Measurements from ENCODE around the gene SLC30A7.

The SLC30A7 gene

DNA sequence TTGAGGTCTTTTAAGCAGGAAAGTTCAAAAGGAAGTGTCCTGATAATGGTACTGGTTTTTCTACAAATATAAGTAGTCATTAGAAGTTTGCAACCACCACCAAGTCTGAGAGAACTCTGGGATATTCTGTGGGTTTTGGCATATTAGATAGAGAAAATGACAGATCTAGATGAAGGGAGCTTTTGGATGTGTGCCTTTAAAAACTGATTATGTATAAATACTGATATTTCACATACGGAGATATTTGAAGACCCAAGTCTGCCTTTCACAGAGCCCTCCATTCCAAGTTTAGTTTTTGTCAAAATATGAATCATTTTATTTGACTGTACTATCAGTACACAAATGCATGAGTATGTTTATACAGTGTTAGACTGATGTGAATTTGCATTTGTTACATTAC is 81.0 kb downstream of the SLC30A7 start:
- no peak overlapping the region for H2BK120ac ChIP-seq (ENCODE audit: low read depth, low read length)
- no peak overlapping the region for H2BK5ac ChIP-seq (ENCODE audit: low read length)
- H3K4me2 ChIP-seq (ENCODE audit: insufficient read depth, low read length, poor library complexity, severe bottlenecking) = no peak overlapping the region
- H3K4me1 ChIP-seq (ENCODE audit: control insufficient read depth in 2 of 2, insufficient read depth in 1 of 2, low read depth in 1 of 2, low read length in 2 of 2) = no peaks in the 10 kb centered on the region
- H3K4me3 ChIP-seq (ENCODE audit: low read length in 2 of 2) = no peak overlapping the region
- WGBS, 2 donors (ENCODE audit: extremely low coverage in 2 of 2, insufficient read length in 2 of 2, insufficient replicate concordance in 1 of 2) = no CpG with 5 or more reads among the region's 1 CpG
- H3K36me3 ChIP-seq (replicated peaks in 1 of 2; ENCODE audit: control insufficient read depth in 2 of 2, insufficient read depth in 2 of 2, low read length in 2 of 2) = peaks cover 2 to 75% of the 10 kb centered on the region in 2 donors
- no peaks in the 10 kb centered on the region for H3K27me3 ChIP-seq (ENCODE audit: control insufficient read depth in 3 of 3, insufficient read depth in 3 of 3, low read depth in 1 of 3, low read length in 3 of 3)
- no peak overlapping the region for H3K14ac ChIP-seq (ENCODE audit: low read length)
- no peak overlapping the region for H2AK5ac ChIP-seq (ENCODE audit: low read depth, low read length)
- no peak overlapping the region for H2BK12ac ChIP-seq (ENCODE audit: low read length)
- no peak overlapping the region for H3K9ac ChIP-seq (ENCODE audit: low read depth, low read length, poor library complexity)
- no peaks in the 10 kb centered on the region for H3K79me1 ChIP-seq (ENCODE audit: low read depth, low read length)
- no peak overlapping the region for H3K4ac ChIP-seq (ENCODE audit: low read length)
- H2BK15ac ChIP-seq (ENCODE audit: low read length) = no peak overlapping the region
- DNase-seq (ENCODE audit: low spot score) = no peak
- no peak overlapping the region for H3K27ac ChIP-seq (replicated peaks; ENCODE audit: low read length)
- no peak overlapping the region for H3K23ac ChIP-seq (ENCODE audit: low read depth, low read length, poor library complexity)
- no peak overlapping the region for H4K91ac ChIP-seq (ENCODE audit: low read depth, low read length, poor library complexity)
- no peak overlapping the region for H2AFZ ChIP-seq (ENCODE audit: low read length)
- H4K8ac ChIP-seq (ENCODE audit: low read depth, low read length) = no peak overlapping the region
- no peaks in the 10 kb centered on the region for H3K9me3 ChIP-seq (replicated peaks in 1 of 2; ENCODE audit: control insufficient read depth in 2 of 2, insufficient read depth in 1 of 2, low read depth in 1 of 2, low read length in 2 of 2)
- H3K18ac ChIP-seq (ENCODE audit: low read length) = no peak overlapping the region

DNA sequence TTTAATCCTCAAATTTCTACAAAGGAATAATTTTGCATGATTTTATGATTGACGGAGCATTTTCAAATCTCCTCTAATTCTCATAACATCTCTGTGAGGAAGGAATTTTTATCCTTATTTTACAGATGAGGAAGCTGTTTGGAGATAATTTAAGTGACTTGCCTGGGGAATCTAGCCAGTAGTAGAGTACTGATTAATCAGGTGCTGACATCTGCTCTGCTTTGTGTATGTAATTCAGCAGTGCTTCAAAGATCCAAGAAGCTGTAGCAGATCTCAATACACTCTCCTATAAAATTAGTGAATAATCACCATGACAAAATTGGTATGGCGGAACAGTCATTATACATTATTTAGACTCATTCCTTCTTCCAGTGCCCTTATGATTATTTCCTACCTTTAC is 83.7 kb downstream of the SLC30A7 start:
- Histone ChIP-seq H2BK120ac (ENCODE audit: low read depth, low read length) (no peak overlapping the region), H3K27ac (replicated peaks; ENCODE audit: low read length) (no peak overlapping the region), H4K91ac (ENCODE audit: low read depth, low read length, poor library complexity) (no peak overlapping the region), H2AFZ (ENCODE audit: low read length) (no peak overlapping the region), H3K9me3 (replicated peaks in 1 of 2; ENCODE audit: control insufficient read depth in 2 of 2, insufficient read depth in 1 of 2, low read depth in 1 of 2, low read length in 2 of 2) (no peaks in the 10 kb centered on the region), H3K36me3 (replicated peaks in 1 of 2; ENCODE audit: control insufficient read depth in 2 of 2, insufficient read depth in 2 of 2, low read length in 2 of 2) (peaks cover 2 to 72% of the 10 kb centered on the region in 2 donors), H3K18ac (ENCODE audit: low read length) (no peak overlapping the region), H3K4me2 (ENCODE audit: insufficient read depth, low read length, poor library complexity, severe bottlenecking) (no peak overlapping the region), H3K4me1 (ENCODE audit: control insufficient read depth in 2 of 2, insufficient read depth in 1 of 2, low read depth in 1 of 2, low read length in 2 of 2) (no peaks in the 10 kb centered on the region), H3K4ac (ENCODE audit: low read length) (no peak overlapping the region), H2BK12ac (ENCODE audit: low read length) (no peak overlapping the region), H3K27me3 (ENCODE audit: control insufficient read depth in 3 of 3, insufficient read depth in 3 of 3, low read depth in 1 of 3, low read length in 3 of 3) (no peaks in the 10 kb centered on the region), H3K4me3 (ENCODE audit: low read length in 2 of 2) (no peak overlapping the region), H2BK15ac (ENCODE audit: low read length) (no peak overlapping the region), H3K9ac (ENCODE audit: low read depth, low read length, poor library complexity) (no peak overlapping the region), H2AK5ac (ENCODE audit: low read depth, low read length) (no peak overlapping the region), H4K8ac (ENCODE audit: low read depth, low read length) (no peak overlapping the region), H3K14ac (ENCODE audit: low read length) (no peak overlapping the region), H3K79me1 (ENCODE audit: low read depth, low read length) (no peaks in the 10 kb centered on the region), H2BK5ac (ENCODE audit: low read length) (no peak overlapping the region), H3K23ac (ENCODE audit: low read depth, low read length, poor library complexity) (no peak overlapping the region)
- DNase-seq (ENCODE audit: low spot score) = no peak
- no CpG with 5 or more reads among the region's 2 CpGs for WGBS, 2 donors (ENCODE audit: extremely low coverage in 2 of 2, insufficient read length in 2 of 2, insufficient replicate concordance in 1 of 2)

DNA sequence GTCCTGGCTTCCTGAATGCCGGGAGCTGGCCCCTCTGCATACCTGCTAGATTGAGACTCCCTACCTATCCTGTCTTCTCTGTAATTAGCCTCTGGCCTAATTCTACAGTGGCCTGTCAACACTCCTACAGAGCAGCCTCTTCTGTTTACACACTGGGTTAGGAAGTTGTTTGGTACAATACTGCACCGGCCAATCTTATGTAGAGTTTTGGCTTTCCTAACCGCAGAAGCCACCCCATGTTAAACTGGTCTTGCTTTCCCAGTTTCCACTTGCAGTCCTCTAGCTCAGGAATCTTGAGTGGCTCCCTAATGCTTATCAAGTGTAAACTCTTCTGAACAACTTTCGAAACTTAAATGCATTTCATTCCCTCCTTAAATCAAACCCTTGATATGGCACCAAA is 86.9 kb downstream of the SLC30A7 start:
- Histone ChIP-seq H3K79me1 (ENCODE audit: low read depth, low read length) (no peaks in the 10 kb centered on the region), H3K4ac (ENCODE audit: low read length) (no peak overlapping the region), H3K14ac (ENCODE audit: low read length) (no peak overlapping the region), H3K9ac (ENCODE audit: low read depth, low read length, poor library complexity) (no peak overlapping the region), H2BK5ac (ENCODE audit: low read length) (no peak overlapping the region), H3K4me2 (ENCODE audit: insufficient read depth, low read length, poor library complexity, severe bottlenecking) (no peak overlapping the region), H4K91ac (ENCODE audit: low read depth, low read length, poor library complexity) (no peak overlapping the region), H2AK5ac (ENCODE audit: low read depth, low read length) (no peak overlapping the region), H3K4me3 (ENCODE audit: low read length in 2 of 2) (no peak overlapping the region), H3K27ac (replicated peaks; ENCODE audit: low read length) (no peak overlapping the region), H3K23ac (ENCODE audit: low read depth, low read length, poor library complexity) (no peak overlapping the region), H2BK12ac (ENCODE audit: low read length) (no peak overlapping the region), H3K9me3 (replicated peaks in 1 of 2; ENCODE audit: control insufficient read depth in 2 of 2, insufficient read depth in 1 of 2, low read depth in 1 of 2, low read length in 2 of 2) (no peaks in the 10 kb centered on the region), H3K27me3 (ENCODE audit: control insufficient read depth in 3 of 3, insufficient read depth in 3 of 3, low read depth in 1 of 3, low read length in 3 of 3) (no peaks in the 10 kb centered on the region), H3K18ac (ENCODE audit: low read length) (no peak overlapping the region), H2BK15ac (ENCODE audit: low read length) (no peak overlapping the region), H2BK120ac (ENCODE audit: low read depth, low read length) (no peak overlapping the region), H3K4me1 (ENCODE audit: control insufficient read depth in 2 of 2, insufficient read depth in 1 of 2, low read depth in 1 of 2, low read length in 2 of 2) (no peaks in the 10 kb centered on the region), H4K8ac (ENCODE audit: low read depth, low read length) (no peak overlapping the region), H2AFZ (ENCODE audit: low read length) (no peak overlapping the region), H3K36me3 (replicated peaks in 1 of 2; ENCODE audit: control insufficient read depth in 2 of 2, insufficient read depth in 2 of 2, low read length in 2 of 2) (peaks cover 0 to 50% of the 10 kb centered on the region in 2 donors)
- DNase-seq (ENCODE audit: low spot score) = no peak
- WGBS, 2 donors (ENCODE audit: extremely low coverage in 2 of 2, insufficient read length in 2 of 2, insufficient replicate concordance in 1 of 2) = no CpG with 5 or more reads among the region's 4 CpGs

DNA sequence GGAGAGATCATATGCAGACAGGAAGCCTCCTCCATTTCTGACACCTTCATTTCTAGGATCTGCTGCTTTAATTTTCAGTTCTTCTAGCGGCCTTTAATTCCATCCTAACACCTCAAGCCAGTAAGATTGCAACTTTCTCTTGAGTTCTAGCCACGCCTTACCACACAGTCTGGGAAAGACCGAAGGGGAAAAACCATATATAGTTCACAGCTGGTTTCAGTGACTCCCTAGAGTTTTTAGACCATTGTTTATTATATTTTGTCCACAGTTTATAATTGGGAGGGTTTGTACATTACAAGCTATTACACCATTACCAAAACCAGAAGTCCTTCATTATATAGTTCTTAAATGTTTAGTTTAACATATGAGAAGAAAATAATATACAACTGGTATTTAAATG is 92.2 kb downstream of the SLC30A7 start:
- Histone ChIP-seq H3K4me1 (ENCODE audit: control insufficient read depth in 2 of 2, insufficient read depth in 1 of 2, low read depth in 1 of 2, low read length in 2 of 2) (no peaks in the 10 kb centered on the region), H4K8ac (ENCODE audit: low read depth, low read length) (no peak overlapping the region), H3K18ac (ENCODE audit: low read length) (no peak overlapping the region), H3K9me3 (replicated peaks in 1 of 2; ENCODE audit: control insufficient read depth in 2 of 2, insufficient read depth in 1 of 2, low read depth in 1 of 2, low read length in 2 of 2) (no peaks in the 10 kb centered on the region), H3K79me1 (ENCODE audit: low read depth, low read length) (no peaks in the 10 kb centered on the region), H3K4me3 (ENCODE audit: low read length in 2 of 2) (no peak overlapping the region), H3K9ac (ENCODE audit: low read depth, low read length, poor library complexity) (no peak overlapping the region), H3K23ac (ENCODE audit: low read depth, low read length, poor library complexity) (no peak overlapping the region), H3K14ac (ENCODE audit: low read length) (no peak overlapping the region), H2BK120ac (ENCODE audit: low read depth, low read length) (no peak overlapping the region), H2BK5ac (ENCODE audit: low read length) (no peak overlapping the region), H2BK12ac (ENCODE audit: low read length) (no peak overlapping the region), H4K91ac (ENCODE audit: low read depth, low read length, poor library complexity) (no peak overlapping the region), H2AFZ (ENCODE audit: low read length) (no peak overlapping the region), H3K27ac (replicated peaks; ENCODE audit: low read length) (no peak overlapping the region), H3K4ac (ENCODE audit: low read length) (no peak overlapping the region), H3K4me2 (ENCODE audit: insufficient read depth, low read length, poor library complexity, severe bottlenecking) (no peak overlapping the region), H2AK5ac (ENCODE audit: low read depth, low read length) (no peak overlapping the region), H3K27me3 (ENCODE audit: control insufficient read depth in 3 of 3, insufficient read depth in 3 of 3, low read depth in 1 of 3, low read length in 3 of 3) (no peaks in the 10 kb centered on the region), H2BK15ac (ENCODE audit: low read length) (no peak overlapping the region), H3K36me3 (replicated peaks in 1 of 2; ENCODE audit: control insufficient read depth in 2 of 2, insufficient read depth in 2 of 2, low read length in 2 of 2) (peaks cover 7 to 67% of the 10 kb centered on the region in 2 donors)
- WGBS, 2 donors (ENCODE audit: extremely low coverage in 2 of 2, insufficient read length in 2 of 2, insufficient replicate concordance in 1 of 2) = no CpG with 5 or more reads among the region's 3 CpGs
- no peak for DNase-seq (ENCODE audit: low spot score)
